H9 (cell line): Measurements from ENCODE around the gene FBXO34. TPM values are rescaled to one million over a fixed set of nuclear protein-coding genes. Genes with fewer than 3 reads are reported as not detected.

Source experiments
- DNase-seq: peaks from one replicate; pipeline ENCODE4 v3.0.0-alpha.2; 2017
- H2AFZ ChIP-seq: one replicate; pipeline ENCODE4 v1.6.1; 2013; ENCODE audit warnings: mild to moderate bottlenecking, low read length, control low read depth, moderate library complexity
- H2AK5ac ChIP-seq: 2 replicates; pipeline ENCODE4 v1.6.1; 2013; ENCODE audit warnings: low read length, control low read depth, mixed read lengths; ENCODE audit not compliant: insufficient read length
- H2BK120ac ChIP-seq: one replicate; pipeline ENCODE4 v1.6.1; 2013; ENCODE audit warnings: low read depth, mild to moderate bottlenecking, low read length, control low read depth, inconsistent platforms; ENCODE audit not compliant: poor library complexity, severe bottlenecking
- H2BK12ac ChIP-seq: 2 replicates; pipeline ENCODE4 v1.6.1; 2013; ENCODE audit warnings: low read length, control low read depth, mixed read lengths, low read depth; ENCODE audit not compliant: insufficient read length
- H2BK15ac ChIP-seq: 2 replicates; pipeline ENCODE4 v1.6.1; 2013; ENCODE audit warnings: low read depth, low read length, control low read depth
- H2BK20ac ChIP-seq: one replicate; pipeline ENCODE4 v1.6.1; 2013; ENCODE audit warnings: low read depth, mild to moderate bottlenecking, low read length, control low read depth, inconsistent platforms; ENCODE audit not compliant: poor library complexity, severe bottlenecking
- H2BK5ac ChIP-seq: 2 replicates; pipeline ENCODE4 v1.6.1; 2013; ENCODE audit warnings: low read length, control low read depth, mixed read lengths; ENCODE audit not compliant: insufficient read length
- H3K14ac ChIP-seq: 2 replicates; pipeline ENCODE4 v1.6.1; 2013; ENCODE audit warnings: low read length, control low read depth; ENCODE audit not compliant: insufficient read depth
- H3K18ac ChIP-seq: 2 replicates; pipeline ENCODE4 v1.6.1; 2013; ENCODE audit warnings: low read depth, mild to moderate bottlenecking, mixed read lengths, low read length, control low read depth; ENCODE audit not compliant: insufficient read length
- H3K23ac ChIP-seq: 2 replicates; pipeline ENCODE4 v1.6.1; 2013; ENCODE audit warnings: low read length, control low read depth, mixed read lengths, low read depth; ENCODE audit not compliant: insufficient read length
- H3K23me2 ChIP-seq: 2 replicates; pipeline ENCODE4 v1.6.1; 2013; ENCODE audit warnings: low read depth, mild to moderate bottlenecking, mixed read lengths, low read length, control low read depth; ENCODE audit not compliant: insufficient read length, poor library complexity, severe bottlenecking
- H3K27ac ChIP-seq: 2 replicates; pipeline ENCODE4 v1.5.1; 2013; ENCODE audit warnings: low read length, control low read depth, mixed read lengths, low read depth; ENCODE audit not compliant: insufficient read length
- H3K27me3 ChIP-seq: 2 replicates; pipeline ENCODE4 v1.6.1; 2013; ENCODE audit warnings: low read length, control low read depth, inconsistent platforms; ENCODE audit not compliant: insufficient read depth
- H3K4ac ChIP-seq: 2 replicates; pipeline ENCODE4 v1.6.1; 2013; ENCODE audit warnings: low read depth, mild to moderate bottlenecking, control low read depth, inconsistent platforms, low read length, moderate library complexity
- H3K4me1 ChIP-seq: 2 replicates; pipeline ENCODE4 v1.6.1; 2013; ENCODE audit warnings: low read length, control low read depth, inconsistent platforms; ENCODE audit not compliant: insufficient read depth
- H3K4me2 ChIP-seq: 2 replicates; pipeline ENCODE4 v1.6.1; 2013; ENCODE audit warnings: low read length, control low read depth, mixed read lengths; ENCODE audit not compliant: insufficient read length, insufficient read depth
- H3K56ac ChIP-seq: 2 replicates; pipeline ENCODE4 v1.6.1; 2013; ENCODE audit warnings: low read depth, mild to moderate bottlenecking, mixed read lengths, low read length, control low read depth; ENCODE audit not compliant: insufficient read length
- H3K79me1 ChIP-seq: 2 replicates; pipeline ENCODE4 v1.6.1; 2013; ENCODE audit warnings: low read depth, mild to moderate bottlenecking, moderate library complexity, low read length, control low read depth, inconsistent platforms; ENCODE audit not compliant: insufficient read depth, poor library complexity, severe bottlenecking
- H3K79me2 ChIP-seq: 2 replicates; pipeline ENCODE4 v1.6.1; 2013; ENCODE audit warnings: low read length, control low read depth, inconsistent platforms; ENCODE audit not compliant: insufficient read depth
- H3K9ac ChIP-seq: 2 replicates; pipeline ENCODE4 v1.6.1; 2013; ENCODE audit warnings: low read length, control low read depth, mixed read lengths; ENCODE audit not compliant: insufficient read length; ENCODE audit errors: extremely low read depth
- H3K9me3 ChIP-seq: one replicate; pipeline ENCODE4 v1.6.1; 2013; ENCODE audit warnings: low read depth, low read length, inconsistent platforms; ENCODE audit not compliant: control insufficient read depth
- H3T11ph ChIP-seq: one replicate; pipeline ENCODE4 v1.6.1; 2013; ENCODE audit warnings: mild to moderate bottlenecking, low read length, control low read depth, inconsistent platforms
- H4K20me1 ChIP-seq: one replicate; pipeline ENCODE4 v1.6.1; 2013; ENCODE audit not compliant: control insufficient read depth, insufficient read length, insufficient read depth
- H4K5ac ChIP-seq: 2 replicates; pipeline ENCODE4 v1.6.1; 2013; ENCODE audit warnings: low read depth, mild to moderate bottlenecking, mixed read lengths, low read length, control low read depth; ENCODE audit not compliant: insufficient read length
- H4K8ac ChIP-seq: replicated peaks from 2 replicates; pipeline ENCODE4 v1.6.1; 2013; ENCODE audit warnings: low read length, control low read depth, mixed read lengths, low read depth; ENCODE audit not compliant: insufficient read length
- H4K91ac ChIP-seq: 2 replicates; pipeline ENCODE4 v1.6.1; 2013; ENCODE audit warnings: low read depth, mild to moderate bottlenecking, moderate library complexity, mixed read lengths, low read length, control low read depth; ENCODE audit not compliant: insufficient read length
- H3K27ac Mint-ChIP-seq, 3 experiments: 2 replicates in 2 of 3; 3 replicates in 1 of 3; pipeline ENCODE4 v1.8.0; 2020 to 2021; ENCODE audit warnings: mixed read lengths in 3 of 3, mild to moderate bottlenecking in 1 of 3, moderate library complexity in 1 of 3
- H3K27me3 Mint-ChIP-seq: 2 replicates; pipeline ENCODE4 v1.8.0; 2021; ENCODE audit warnings: low read depth, mild to moderate bottlenecking, moderate library complexity, mixed read lengths
- H3K36me3 Mint-ChIP-seq, 3 experiments: 2 replicates in 2 of 3; 3 replicates in 1 of 3; pipeline ENCODE4 v1.8.0; 2020 to 2021; ENCODE audit warnings: low read depth in 3 of 3, mixed read lengths in 3 of 3; ENCODE audit not compliant: insufficient read depth in 1 of 3
- H3K4me1 Mint-ChIP-seq, 2 experiments: 2 replicates each; pipeline ENCODE4 v1.8.0; 2020; ENCODE audit warnings: mixed read lengths in 2 of 2
- H3K4me3 Mint-ChIP-seq, 2 experiments: 2 replicates in 1 of 2; 3 replicates in 1 of 2; pipeline ENCODE4 v1.8.0; 2020 to 2021; ENCODE audit warnings: mild to moderate bottlenecking in 2 of 2, mixed read lengths in 2 of 2, moderate library complexity in 1 of 2
- H3K9me3 Mint-ChIP-seq, 2 experiments: 2 replicates in 1 of 2; 3 replicates in 1 of 2; pipeline ENCODE4 v1.8.0; 2020; ENCODE audit warnings: mild to moderate bottlenecking in 2 of 2, mixed read lengths in 2 of 2, moderate library complexity in 1 of 2
- CTCF ChIP-seq: fragments of 200-600 bp; sonication (generic); conservative IDR thresholded peaks from 3 replicates; pipeline ENCODE4 v1.8.0; 2021; ENCODE audit warnings: antibody characterized with exemption, mild to moderate bottlenecking
- WGBS: extraction: QIAGEN DNeasy Blood & Tissue Kit; methylation state at CpG from one replicate; pipeline ENCODE4 v1.1.7; 2013; ENCODE audit warnings: missing lambda C conversion rate, low lambda C conversion rate, mixed read lengths; ENCODE audit not compliant: insufficient read length; ENCODE audit errors: extremely low coverage; 5-methylcytosine and 5-hydroxymethylcytosine counted together
- total RNA-seq: library from RNA; stranded (reverse); gene quantifications from 2 replicates; pipeline ENCODE4 v1.2.1, GENCODE V29; 2021

FBXO34 gene
- total RNA-seq, 1 experiment from 2014 or later = 12.0 TPM

- H3K56ac ChIP-seq = no peak overlapping the region
- Mint-ChIP-seq H3K4me1 (peaks cover 44 to 45% of the 10 kb centered on the region in 2 experiments), H3K27ac (peak overlapping the region in 2 of 3 experiments; percentile 0 to 6; a peak in 1 of 7 replicates), H3K9me3 (no peaks in the 10 kb centered on the region), H3K27me3 (no peaks in the 10 kb centered on the region), H3K36me3 (peaks cover 0 to 5% (median 4%) of the 10 kb centered on the region in 3 experiments; a peak in 3 of 7 replicates), H3K4me3 (no peak overlapping the region)
- no peak overlapping the region for H3K4me2 ChIP-seq
- no peaks in the 10 kb centered on the region for H3K27me3 ChIP-seq
- H2BK20ac ChIP-seq = no peak overlapping the region
- no peak for TF ChIP-seq CTCF
- no peak overlapping the region for H2AK5ac ChIP-seq
- H3K9ac ChIP-seq = no peak overlapping the region
- H2BK120ac ChIP-seq = no peak overlapping the region
- H3K79me2 ChIP-seq = peaks cover 2% of the 10 kb centered on the region; the same call in 1 of the 2 replicates
- H4K20me1 ChIP-seq = no peaks in the 10 kb centered on the region
- H3K79me1 ChIP-seq = peaks cover 3% of the 10 kb centered on the region
- H3K9me3 ChIP-seq = no peaks in the 10 kb centered on the region
- H3K27ac ChIP-seq = no peak overlapping the region
- no peak overlapping the region for H3K23ac ChIP-seq
- no peak overlapping the region for H2AFZ ChIP-seq
- no peak overlapping the region for H2BK15ac ChIP-seq
- no CpG with 5 or more reads among the region's 2 CpGs for WGBS
- H3K4ac ChIP-seq = no peak overlapping the region
- no peak overlapping the region for H4K91ac ChIP-seq
- H2BK5ac ChIP-seq = no peak overlapping the region
- H2BK12ac ChIP-seq = no peak overlapping the region
- no peak for DNase-seq
- H4K8ac ChIP-seq = no peak overlapping the region
- no peak overlapping the region for H4K5ac ChIP-seq
- H3K23me2 ChIP-seq = no peaks in the 10 kb centered on the region
- peaks cover 9% of the 10 kb centered on the region; the same call in 1 of the 2 replicates for H3K4me1 ChIP-seq
- no peak overlapping the region for H3T11ph ChIP-seq
- H3K14ac ChIP-seq = no peak overlapping the region
- H3K18ac ChIP-seq = no peak overlapping the region
Measured at GRCh38 chr14:55303691-55304145, 32.5 kb downstream of the FBXO34 start.
